MCF 10A (cell line): ENCODE data around the gene TBC1D12. TPM values are rescaled to one million over a fixed set of nuclear protein-coding genes. Genes with fewer than 3 reads are reported as not detected.
"Not testable (repeated sequence)": the region's sequence is repeated elsewhere in the genome, so short reads cannot be mapped to it uniquely, and the experiment has no call there.

Experiments
- BruUV-seq: library from RNA; stranded (reverse); fragments of 400-500 nt; replicated peaks from 2 replicates; lab custom pipeline; 2021; lab: Mats Ljungman, UMichigan
- CTCF ChIA-PET: fragments of 300-600 bp; sonication (Branson Sonifier 250); formaldehyde crosslinking; extraction: SDS; loops from one replicate; lab custom pipeline; 2021; ENCODE audit warnings: antibody characterized with exemption, inconsistent platforms; lab: Yijun Ruan, JAX
- POLR2A ChIA-PET: fragments of 300-600, 350-650 bp; sonication (Branson Sonifier 250); formaldehyde crosslinking; extraction: SDS; loops from one replicate; lab custom pipeline; 2020; ENCODE audit warnings: antibody characterized with exemption, inconsistent platforms; lab: Yijun Ruan, JAX
- DNase-seq: peaks from one replicate; pipeline ENCODE4 v3.0.0-alpha.2; 2018; ENCODE audit not compliant: unreplicated experiment
- H3K27ac Mint-ChIP-seq: one replicate; pipeline ENCODE4 v1.8.0; 2022; ENCODE audit warnings: mild to moderate bottlenecking, low read depth, mixed read lengths; ENCODE audit not compliant: unreplicated experiment
- H3K27me3 Mint-ChIP-seq: one replicate; pipeline ENCODE4 v1.8.0; 2022; ENCODE audit warnings: mixed read lengths; ENCODE audit not compliant: insufficient read depth, unreplicated experiment
- H3K36me3 Mint-ChIP-seq: one replicate; pipeline ENCODE4 v1.8.0; 2022; ENCODE audit warnings: mild to moderate bottlenecking, moderate library complexity, mixed read lengths; ENCODE audit not compliant: insufficient read depth, unreplicated experiment
- H3K4me1 Mint-ChIP-seq: one replicate; pipeline ENCODE4 v1.8.0; 2022; ENCODE audit warnings: mixed read lengths; ENCODE audit not compliant: insufficient read depth, unreplicated experiment
- H3K4me3 Mint-ChIP-seq: one replicate; pipeline ENCODE4 v1.8.0; 2022; ENCODE audit warnings: mild to moderate bottlenecking, moderate library complexity, mixed read lengths; ENCODE audit not compliant: unreplicated experiment
- H3K9me3 Mint-ChIP-seq: one replicate; pipeline ENCODE4 v1.8.0; 2022; ENCODE audit warnings: mixed read lengths; ENCODE audit not compliant: unreplicated experiment
- intact Hi-C: fragments of 100-400 bp; cut with micrococcal nuclease; formaldehyde crosslinking; loops from 2 replicates; pipeline ENCODE4 v1.14.1; 2022
- total RNA-seq: library from RNA; stranded (reverse); gene quantifications from 2 replicates; pipeline ENCODE4 v1.2.3, GENCODE V29; 2022
- TF ChIP-seq, protein P1 (sequence below): fragments of 200-600 bp; IDR thresholded peaks from one replicate; pipeline ENCODE4 v1.8.0; 2022; ENCODE audit warnings: antibody characterized with exemption, mild to moderate bottlenecking; ENCODE audit not compliant: unreplicated experiment

TBC1D12 gene
- total RNA-seq, 1 experiment from 2014 or later, result 5.4 TPM

DNA sequence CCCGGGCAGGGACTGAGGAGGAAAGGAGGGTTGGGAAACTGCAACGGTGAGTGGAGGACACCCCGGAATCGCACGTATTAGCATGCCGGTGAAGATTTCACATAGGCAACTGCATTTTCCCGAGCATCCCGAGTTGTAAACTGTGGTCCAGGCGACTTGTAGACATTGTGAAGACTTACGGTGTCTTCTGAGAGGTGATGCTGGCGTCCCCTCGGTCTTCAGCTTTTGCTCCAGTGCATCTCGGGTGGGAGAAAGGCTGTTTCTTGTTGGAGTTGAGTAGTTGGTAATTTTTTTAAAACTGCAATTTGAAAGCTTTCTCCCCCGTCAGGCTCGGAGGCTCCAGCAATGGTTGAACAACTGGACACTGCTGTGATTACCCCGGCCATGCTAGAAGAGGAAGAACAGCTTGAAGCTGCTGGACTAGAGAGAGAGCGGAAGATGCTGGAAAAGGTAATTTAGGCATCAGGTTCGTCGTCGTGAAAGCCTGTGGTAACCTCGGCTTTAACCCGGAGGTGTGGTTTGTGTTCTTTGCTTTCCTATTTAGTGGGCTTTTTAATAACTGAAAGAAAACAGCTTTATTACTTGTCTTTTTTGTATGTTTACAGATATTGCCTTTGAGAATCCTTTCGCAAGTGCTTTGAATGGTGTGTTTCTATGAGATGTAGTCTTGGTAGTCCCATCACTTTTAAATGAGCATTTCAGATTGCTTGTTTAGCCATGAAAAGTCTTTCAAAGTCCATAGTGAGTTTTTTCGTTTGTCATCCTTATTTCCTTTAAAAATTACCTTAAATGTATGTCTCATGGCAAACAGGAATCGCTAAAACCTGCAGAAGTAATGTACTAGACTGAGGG lies 143.9 kb downstream of the TBC1D12 start:
- TSS peak; percentile 41 for BruUV-seq
- intact Hi-C loops, result no loop called here
- peak overlapping the region; percentile 89 for H3K4me3 Mint-ChIP-seq
- peaks cover 14% of the 10 kb centered on the region for H3K36me3 Mint-ChIP-seq
- peak overlapping the region; percentile 70 for H3K27ac Mint-ChIP-seq
- H3K27me3 Mint-ChIP-seq, result no peaks in the 10 kb centered on the region
- ChIA-PET CTCF (interaction anchor here (0.5 to 0.7 kb wide), 3 partner anchors 179 to 1789 kb away, joined by 3 read pairs; no protein-coding TSS in a partner anchor), POLR2A (interaction anchor here (0.6 to 1.9 kb wide), 12 partner anchors 9 to 652 kb away, joined by 3 to 12 read pairs (median 4); no protein-coding TSS in a partner anchor)
- H3K9me3 Mint-ChIP-seq, result no peaks in the 10 kb centered on the region
- DNase-seq, result peak; percentile 47
- H3K4me1 Mint-ChIP-seq, result peaks cover 6% of the 10 kb centered on the region
- TF ChIP-seq, protein P1, sequence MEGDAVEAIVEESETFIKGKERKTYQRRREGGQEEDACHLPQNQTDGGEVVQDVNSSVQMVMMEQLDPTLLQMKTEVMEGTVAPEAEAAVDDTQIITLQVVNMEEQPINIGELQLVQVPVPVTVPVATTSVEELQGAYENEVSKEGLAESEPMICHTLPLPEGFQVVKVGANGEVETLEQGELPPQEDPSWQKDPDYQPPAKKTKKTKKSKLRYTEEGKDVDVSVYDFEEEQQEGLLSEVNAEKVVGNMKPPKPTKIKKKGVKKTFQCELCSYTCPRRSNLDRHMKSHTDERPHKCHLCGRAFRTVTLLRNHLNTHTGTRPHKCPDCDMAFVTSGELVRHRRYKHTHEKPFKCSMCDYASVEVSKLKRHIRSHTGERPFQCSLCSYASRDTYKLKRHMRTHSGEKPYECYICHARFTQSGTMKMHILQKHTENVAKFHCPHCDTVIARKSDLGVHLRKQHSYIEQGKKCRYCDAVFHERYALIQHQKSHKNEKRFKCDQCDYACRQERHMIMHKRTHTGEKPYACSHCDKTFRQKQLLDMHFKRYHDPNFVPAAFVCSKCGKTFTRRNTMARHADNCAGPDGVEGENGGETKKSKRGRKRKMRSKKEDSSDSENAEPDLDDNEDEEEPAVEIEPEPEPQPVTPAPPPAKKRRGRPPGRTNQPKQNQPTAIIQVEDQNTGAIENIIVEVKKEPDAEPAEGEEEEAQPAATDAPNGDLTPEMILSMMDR, result no peak

DNA sequence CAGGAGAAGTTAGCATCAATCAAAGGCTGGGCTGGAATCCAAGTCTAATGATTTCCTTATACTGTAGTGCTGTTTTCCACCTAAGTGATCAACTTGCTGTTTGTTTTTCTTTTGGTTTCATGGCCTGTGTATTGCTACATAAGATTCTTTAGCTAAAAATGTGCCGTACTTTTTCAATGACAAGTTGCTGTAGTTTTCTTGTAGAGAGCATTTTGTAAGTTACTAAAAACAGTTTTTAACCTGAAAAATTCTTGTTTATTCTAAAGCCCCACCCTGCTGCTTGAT lies 144.5 kb downstream of the TBC1D12 start:
- peaks cover 6% of the 10 kb centered on the region for H3K4me1 Mint-ChIP-seq
- peak; percentile 40 for DNase-seq
- CTCF ChIA-PET, result interaction anchor here (0.5 to 0.7 kb wide), 2 partner anchors 180 to 883 kb away, joined by 3 read pairs; no protein-coding TSS in a partner anchor
- H3K27me3 Mint-ChIP-seq, result no peaks in the 10 kb centered on the region
- intact Hi-C loops, result no loop called here
- no peaks in the 10 kb centered on the region for H3K9me3 Mint-ChIP-seq
- TF ChIP-seq, protein P1, result no peak
- peaks cover 14% of the 10 kb centered on the region for H3K36me3 Mint-ChIP-seq
- POLR2A ChIA-PET, result interaction anchor here (0.5 to 1.9 kb wide), 7 partner anchors 9 to 545 kb away, joined by 3 to 12 read pairs (median 4); no protein-coding TSS in a partner anchor
- peak overlapping the region; percentile 89 for H3K4me3 Mint-ChIP-seq
- BruUV-seq, result no TSS peak
- H3K27ac Mint-ChIP-seq, result peak overlapping the region; percentile 70

DNA sequence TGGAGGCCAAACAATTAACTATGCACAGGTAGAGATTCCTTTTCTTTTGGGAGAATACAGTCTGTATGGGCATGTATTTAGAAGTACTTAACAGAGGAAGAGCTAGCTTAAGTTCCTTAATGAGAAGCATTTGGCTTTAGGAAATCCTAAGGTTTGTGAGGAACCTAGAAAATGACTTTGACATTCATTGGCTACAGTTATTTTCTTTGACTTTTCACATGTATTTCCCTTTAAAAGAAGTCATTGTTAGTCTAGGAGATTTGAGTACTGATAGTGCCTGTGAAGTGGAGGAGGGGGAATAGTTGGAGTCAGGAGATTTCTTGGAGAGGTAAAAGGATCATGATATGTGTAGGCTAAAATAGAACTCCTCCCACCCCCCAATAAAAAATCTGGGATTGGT lies 146.9 kb downstream of the TBC1D12 start:
- H3K27ac Mint-ChIP-seq, result peak overlapping the region; percentile 38
- no peak for DNase-seq
- ChIA-PET POLR2A (no interaction called here), CTCF (interaction anchor here (1.4 kb wide), 1 partner anchor 15 kb away, joined by 3 read pairs; no protein-coding TSS in a partner anchor)
- no peaks in the 10 kb centered on the region for H3K9me3 Mint-ChIP-seq
- H3K4me1 Mint-ChIP-seq, result peaks cover 6% of the 10 kb centered on the region
- intact Hi-C loops, result no loop called here
- TF ChIP-seq, protein P1, result no peak
- peaks cover 14% of the 10 kb centered on the region for H3K36me3 Mint-ChIP-seq
- no peaks in the 10 kb centered on the region for H3K27me3 Mint-ChIP-seq
- H3K4me3 Mint-ChIP-seq, result no peak overlapping the region
- BruUV-seq, result no TSS peak

DNA sequence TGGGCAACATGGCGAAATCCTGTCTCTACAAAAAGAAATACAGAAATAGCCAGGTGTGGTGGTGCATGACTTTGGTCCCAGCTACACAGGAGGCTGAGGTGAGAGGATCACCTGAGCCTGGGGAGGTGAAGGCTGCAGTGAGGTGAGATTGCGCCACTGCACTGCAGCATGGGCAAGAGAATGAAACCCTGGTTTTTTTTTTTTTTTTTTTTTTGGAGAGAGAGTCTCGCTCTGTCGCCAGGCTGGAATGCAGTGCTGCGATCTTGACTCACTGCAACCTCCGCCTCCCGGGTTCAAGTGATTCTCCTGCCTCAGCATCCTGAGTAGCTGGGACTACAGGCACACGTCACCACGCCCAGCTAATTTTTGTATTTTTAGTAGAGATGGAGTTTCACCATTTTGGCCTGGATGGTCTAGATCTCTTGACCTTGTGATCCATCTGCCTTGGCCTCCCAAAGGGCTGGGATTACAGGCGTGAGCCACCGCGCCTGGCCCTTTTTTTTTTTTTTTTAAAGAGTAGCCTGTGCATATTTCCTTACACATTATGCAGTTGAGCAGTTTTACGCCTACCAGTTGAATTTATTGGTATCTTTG lies 165.5 kb downstream of the TBC1D12 start:
- DNase-seq, H3K27ac Mint-ChIP-seq, H3K4me1 Mint-ChIP-seq, H3K4me3 Mint-ChIP-seq, BruUV-seq, H3K27me3 Mint-ChIP-seq, POLR2A ChIA-PET, H3K9me3 Mint-ChIP-seq, intact Hi-C loops: not testable (repeated sequence)
- H3K36me3 Mint-ChIP-seq, result peaks cover 18% of the 10 kb centered on the region
- CTCF ChIA-PET, result interaction anchor here (0.7 kb wide), 1 partner anchor 1192 kb away, joined by 3 read pairs; no protein-coding TSS in a partner anchor
